K562 (cell line): Measurements from ENCODE around the gene TFAP2A. TPM values are rescaled to one million over a fixed set of nuclear protein-coding genes. Genes with fewer than 3 reads are reported as not detected.

Source experiments
- ELF1 ChIP-seq: fragments of 200-800 bp; sonication (Bioruptor generic); IDR thresholded peaks from 2 replicates; pipeline ENCODE4 v1.6.1; 2016; ENCODE audit warnings: missing genetic modification characterization, missing compliant biosample characterization
- SMARCC2 ChIP-seq: fragments of 450-650 bp; IDR thresholded peaks from 2 replicates; pipeline ENCODE4 v1.6.1; 2017; ENCODE audit warnings: antibody characterized with exemption, moderate library complexity, mild to moderate bottlenecking, low read depth
- TAF7 ChIP-seq: fragments of 450-650 bp; IDR thresholded peaks from 2 replicates; pipeline ENCODE4 v1.6.1; 2016; ENCODE audit warnings: missing genetic modification characterization, missing compliant biosample characterization
- TCF7L2 ChIP-seq: fragments of 150-350 bp; IDR thresholded peaks from 2 replicates; pipeline ENCODE4 v1.6.1; 2016; ENCODE audit warnings: low read depth, mild to moderate bottlenecking, low read length, moderate library complexity
- ZEB2 ChIP-seq: fragments of 450-650 bp; IDR thresholded peaks from 2 replicates; pipeline ENCODE4 v1.6.1; 2016
- polyA plus RNA-seq, 8 experiments: library from polyadenylated mRNA; depleted of rRNA in 4 of 8; stranded (reverse) in 5 of 8; unstranded in 3 of 8; fragments of >200 nt; fragmentation: Nextera tagmentation in 2 of 8; fragmentation: Illumina TruSeq in 1 of 8; extraction: Ambion mirVana in 2 of 8; extraction: Trizol in 1 of 8; gene quantifications; 2 replicates each; pipeline versions ENCODE4 v1.2.1 to v1.2.3, GENCODE V29; 2011 to 2014; ENCODE audit warnings: inconsistent platforms in 1 of 8, missing spikeins in 1 of 8
- total RNA-seq, 7 experiments: library from RNA; depleted of rRNA in 6 of 7; stranded (reverse); fragments of >200 nt in 6 of 7; fragmentation: Illumina TruSeq in 2 of 7; extraction: Trizol in 2 of 7; gene quantifications; 2 replicates each; pipeline versions ENCODE4 v1.2.1 to v1.2.3, GENCODE V29; 2011 to 2021; ENCODE audit warnings: low replicate concordance in 1 of 7
- TF ChIP-seq, protein P1 (sequence below), 2 experiments: fragments of 450-650 bp; IDR thresholded peaks; 2 replicates each; pipeline ENCODE4 v1.6.1; 2016; ENCODE audit warnings: mild to moderate bottlenecking in 2 of 2, borderline replicate concordance in 1 of 2, low read depth in 1 of 2, moderate library complexity in 1 of 2
- TF ChIP-seq, protein P2 (sequence below): fragments of 200-800 bp; sonication (Bioruptor generic); IDR thresholded peaks from 2 replicates; pipeline ENCODE4 v1.6.1; 2016; ENCODE audit warnings: missing genetic modification characterization, missing compliant biosample characterization

Gene TFAP2A
- total and polyA plus RNA-seq, 9 of the 15 experiments (the other 6 are each of a cell fraction or from before 2014, with no cell fraction given) = 0.14 to 0.53 (median 0.19) TPM; not detected in 1

DNA sequence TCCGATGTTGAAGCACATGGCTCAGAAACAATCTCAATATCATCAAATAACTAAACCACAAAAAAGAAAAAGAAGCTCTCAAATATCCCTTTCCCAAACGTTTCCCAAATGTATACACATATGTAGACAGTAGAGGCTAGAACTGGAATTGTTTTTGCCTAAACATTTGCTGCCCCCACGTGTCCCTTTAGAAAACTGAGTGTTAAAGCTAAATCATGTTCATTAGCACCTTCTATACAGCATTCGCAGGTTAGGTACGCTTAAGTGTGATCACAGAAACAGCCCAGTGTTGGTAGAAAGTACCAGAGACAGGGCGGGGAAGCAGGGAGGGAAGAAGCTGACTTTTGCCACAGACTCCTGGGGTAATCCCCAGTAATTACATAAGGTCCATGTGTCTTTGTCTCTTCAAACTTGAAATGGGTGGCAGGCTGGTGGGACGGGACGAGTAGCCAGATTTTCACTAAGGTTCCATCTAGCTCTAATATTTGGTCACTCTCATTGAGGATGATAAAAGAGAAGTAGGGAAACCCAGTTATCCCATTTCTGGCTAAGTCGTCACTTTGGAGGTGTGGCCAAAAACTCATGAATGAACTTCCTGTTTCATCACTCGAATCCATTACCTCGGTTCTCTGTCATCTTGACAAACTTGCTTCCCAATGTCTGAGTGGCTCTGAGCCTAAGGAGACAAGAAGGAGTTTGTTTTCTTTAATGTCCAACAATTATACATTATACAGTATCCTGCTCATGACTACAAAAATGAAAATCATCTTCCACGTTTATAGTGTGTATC lies 15.0 kb upstream of the TFAP2A start (continued):
- TF ChIP-seq, protein P1, sequence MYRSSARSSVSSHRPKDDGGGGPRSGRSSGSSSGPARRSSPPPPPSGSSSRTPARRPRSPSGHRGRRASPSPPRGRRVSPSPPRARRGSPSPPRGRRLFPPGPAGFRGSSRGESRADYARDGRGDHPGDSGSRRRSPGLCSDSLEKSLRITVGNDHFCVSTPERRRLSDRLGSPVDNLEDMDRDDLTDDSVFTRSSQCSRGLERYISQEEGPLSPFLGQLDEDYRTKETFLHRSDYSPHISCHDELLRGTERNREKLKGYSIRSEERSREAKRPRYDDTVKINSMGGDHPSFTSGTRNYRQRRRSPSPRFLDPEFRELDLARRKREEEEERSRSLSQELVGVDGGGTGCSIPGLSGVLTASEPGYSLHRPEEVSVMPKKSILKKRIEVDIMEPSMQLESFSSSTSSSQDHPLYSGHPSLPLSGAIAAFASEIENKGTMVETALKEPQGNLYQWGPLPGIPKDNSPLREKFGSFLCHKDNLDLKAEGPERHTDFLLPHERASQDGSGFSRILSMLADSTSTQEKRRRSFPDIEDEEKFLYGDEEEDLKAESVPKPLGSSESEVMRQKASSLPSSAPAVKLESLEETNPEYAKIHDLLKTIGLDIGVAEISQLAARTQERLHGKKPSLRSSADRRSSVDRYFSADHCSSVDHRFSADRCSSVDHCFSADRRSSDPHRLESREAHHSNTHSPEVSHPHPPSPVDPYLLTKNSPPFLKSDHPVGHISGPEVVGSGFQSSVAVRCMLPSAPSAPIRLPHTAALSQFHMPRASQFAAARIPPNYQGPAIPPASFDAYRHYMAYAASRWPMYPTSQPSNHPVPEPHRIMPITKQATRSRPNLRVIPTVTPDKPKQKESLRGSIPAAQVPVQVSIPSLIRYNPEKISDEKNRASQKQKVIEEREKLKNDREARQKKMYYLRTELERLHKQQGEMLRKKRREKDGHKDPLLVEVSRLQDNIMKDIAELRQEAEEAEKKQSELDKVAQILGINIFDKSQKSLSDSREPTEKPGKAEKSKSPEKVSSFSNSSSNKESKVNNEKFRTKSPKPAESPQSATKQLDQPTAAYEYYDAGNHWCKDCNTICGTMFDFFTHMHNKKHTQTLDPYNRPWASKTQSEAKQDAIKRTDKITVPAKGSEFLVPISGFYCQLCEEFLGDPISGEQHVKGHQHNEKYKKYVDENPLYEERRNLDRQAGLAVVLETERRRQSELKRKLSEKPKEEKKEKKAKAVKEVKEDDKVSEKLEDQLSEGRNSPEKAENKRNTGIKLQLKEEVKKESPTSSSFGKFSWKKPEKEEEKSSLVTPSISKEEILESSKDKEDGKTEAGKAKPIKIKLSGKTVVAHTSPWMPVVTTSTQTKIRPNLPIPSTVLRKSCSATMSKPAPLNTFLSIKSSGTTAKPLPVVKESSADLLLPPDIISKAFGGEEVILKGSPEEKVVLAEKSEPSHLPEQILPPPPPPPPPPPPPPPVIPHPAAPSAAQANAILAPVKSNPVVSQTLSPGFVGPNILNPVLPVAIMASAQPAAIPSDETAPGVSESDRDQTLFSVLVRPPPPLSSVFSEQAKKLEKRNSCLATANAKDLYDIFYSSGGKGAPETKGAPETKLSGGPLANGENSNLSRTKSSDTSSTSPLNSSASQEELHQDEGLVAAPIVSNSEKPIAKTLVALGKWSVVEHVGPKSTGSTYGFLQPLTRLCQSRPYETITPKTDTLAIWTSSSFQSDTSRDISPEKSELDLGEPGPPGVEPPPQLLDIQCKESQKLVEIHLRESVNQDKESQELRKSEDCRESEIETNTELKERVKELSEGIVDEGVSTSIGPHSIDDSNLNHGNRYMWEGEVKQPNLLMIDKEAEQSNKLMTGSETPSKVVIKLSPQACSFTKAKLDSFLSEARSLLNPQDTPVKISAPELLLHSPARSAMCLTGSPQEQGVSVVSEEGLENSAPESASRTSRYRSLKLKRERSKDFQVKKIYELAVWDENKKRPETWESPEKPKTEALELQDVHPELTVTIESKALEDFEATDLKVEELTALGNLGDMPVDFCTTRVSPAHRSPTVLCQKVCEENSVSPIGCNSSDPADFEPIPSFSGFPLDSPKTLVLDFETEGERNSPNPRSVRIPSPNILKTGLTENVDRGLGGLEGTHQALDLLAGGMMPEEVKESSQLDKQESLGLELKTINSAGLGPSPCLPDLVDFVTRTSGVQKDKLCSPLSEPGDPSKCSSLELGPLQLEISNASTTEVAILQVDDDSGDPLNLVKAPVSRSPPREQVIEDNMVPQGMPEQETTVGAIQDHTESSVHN (IDR thresholded peaks at IDR 0.05; ENCODE audit: borderline replicate concordance in 1 of 2, low read depth in 1 of 2) = no peak
- no peak for TF ChIP-seq SMARCC2
- peak; percentile 34; the same call in 1 of the 2 replicates for TF ChIP-seq ELF1 (tag)
- TF ChIP-seq TAF7 (tag) = no peak
- no peak for TF ChIP-seq TCF7L2
- TF ChIP-seq ZEB2 = 0 out of 2 replicates have a peak, but pooled peaks have one; percentile 16
- TF ChIP-seq, protein P2, sequence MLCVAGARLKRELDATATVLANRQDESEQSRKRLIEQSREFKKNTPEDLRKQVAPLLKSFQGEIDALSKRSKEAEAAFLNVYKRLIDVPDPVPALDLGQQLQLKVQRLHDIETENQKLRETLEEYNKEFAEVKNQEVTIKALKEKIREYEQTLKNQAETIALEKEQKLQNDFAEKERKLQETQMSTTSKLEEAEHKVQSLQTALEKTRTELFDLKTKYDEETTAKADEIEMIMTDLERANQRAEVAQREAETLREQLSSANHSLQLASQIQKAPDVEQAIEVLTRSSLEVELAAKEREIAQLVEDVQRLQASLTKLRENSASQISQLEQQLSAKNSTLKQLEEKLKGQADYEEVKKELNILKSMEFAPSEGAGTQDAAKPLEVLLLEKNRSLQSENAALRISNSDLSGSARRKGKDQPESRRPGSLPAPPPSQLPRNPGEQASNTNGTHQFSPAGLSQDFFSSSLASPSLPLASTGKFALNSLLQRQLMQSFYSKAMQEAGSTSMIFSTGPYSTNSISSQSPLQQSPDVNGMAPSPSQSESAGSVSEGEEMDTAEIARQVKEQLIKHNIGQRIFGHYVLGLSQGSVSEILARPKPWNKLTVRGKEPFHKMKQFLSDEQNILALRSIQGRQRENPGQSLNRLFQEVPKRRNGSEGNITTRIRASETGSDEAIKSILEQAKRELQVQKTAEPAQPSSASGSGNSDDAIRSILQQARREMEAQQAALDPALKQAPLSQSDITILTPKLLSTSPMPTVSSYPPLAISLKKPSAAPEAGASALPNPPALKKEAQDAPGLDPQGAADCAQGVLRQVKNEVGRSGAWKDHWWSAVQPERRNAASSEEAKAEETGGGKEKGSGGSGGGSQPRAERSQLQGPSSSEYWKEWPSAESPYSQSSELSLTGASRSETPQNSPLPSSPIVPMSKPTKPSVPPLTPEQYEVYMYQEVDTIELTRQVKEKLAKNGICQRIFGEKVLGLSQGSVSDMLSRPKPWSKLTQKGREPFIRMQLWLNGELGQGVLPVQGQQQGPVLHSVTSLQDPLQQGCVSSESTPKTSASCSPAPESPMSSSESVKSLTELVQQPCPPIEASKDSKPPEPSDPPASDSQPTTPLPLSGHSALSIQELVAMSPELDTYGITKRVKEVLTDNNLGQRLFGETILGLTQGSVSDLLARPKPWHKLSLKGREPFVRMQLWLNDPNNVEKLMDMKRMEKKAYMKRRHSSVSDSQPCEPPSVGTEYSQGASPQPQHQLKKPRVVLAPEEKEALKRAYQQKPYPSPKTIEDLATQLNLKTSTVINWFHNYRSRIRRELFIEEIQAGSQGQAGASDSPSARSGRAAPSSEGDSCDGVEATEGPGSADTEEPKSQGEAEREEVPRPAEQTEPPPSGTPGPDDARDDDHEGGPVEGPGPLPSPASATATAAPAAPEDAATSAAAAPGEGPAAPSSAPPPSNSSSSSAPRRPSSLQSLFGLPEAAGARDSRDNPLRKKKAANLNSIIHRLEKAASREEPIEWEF (CRISPR knock-in tag) = no peak
